Kidney epithelial cell (primary cell): Measurements from ENCODE around the gene METTL27. TPM values are rescaled to one million over a fixed set of nuclear protein-coding genes. Genes with fewer than 3 reads are reported as not detected.
"Not testable (repeated sequence)": the region's sequence is repeated elsewhere in the genome, so short reads cannot be mapped to it uniquely, and the experiment has no call there.

Source experiments
- DNase-seq: peaks from one replicate; pipeline ENCODE4 v3.0.0-alpha.2; 2010; ENCODE audit warnings: low read depth
- H3K27me3 ChIP-seq: 2 replicates; pipeline ENCODE4 v1.6.0; 2011; ENCODE audit warnings: low read length; ENCODE audit not compliant: control insufficient read depth, insufficient read depth
- H3K36me3 ChIP-seq: 2 replicates; pipeline ENCODE4 v1.5.1; 2011; ENCODE audit warnings: low read length; ENCODE audit not compliant: control insufficient read depth, insufficient read depth
- H3K4me3 ChIP-seq: 2 replicates; pipeline ENCODE4 v1.5.1; 2011; ENCODE audit warnings: low read depth, mild to moderate bottlenecking, control low read depth, low read length
- total RNA-seq: library from RNA; depleted of rRNA; stranded (reverse); fragments of >200 nt; gene quantifications from 2 replicates; pipeline ENCODE4 v1.2.3, GENCODE V29; 2015
- TF ChIP-seq, protein P1 (sequence below): IDR thresholded peaks from 2 replicates; pipeline ENCODE4 v1.5.1; 2011; ENCODE audit warnings: mild to moderate bottlenecking, moderate library complexity, low read length, control low read depth, inconsistent platforms; ENCODE audit not compliant: insufficient read depth, poor library complexity, severe bottlenecking

METTL27 gene
- total RNA-seq, 1 donor from 2014 or later: 1.5 TPM

- H3K27me3 ChIP-seq: no peaks in the 10 kb centered on the region
- H3K36me3 ChIP-seq: peaks cover 1% of the 10 kb centered on the region
- H3K4me3 ChIP-seq: peak overlapping the region; percentile 61
- no peak for DNase-seq
- TF ChIP-seq, protein P1, sequence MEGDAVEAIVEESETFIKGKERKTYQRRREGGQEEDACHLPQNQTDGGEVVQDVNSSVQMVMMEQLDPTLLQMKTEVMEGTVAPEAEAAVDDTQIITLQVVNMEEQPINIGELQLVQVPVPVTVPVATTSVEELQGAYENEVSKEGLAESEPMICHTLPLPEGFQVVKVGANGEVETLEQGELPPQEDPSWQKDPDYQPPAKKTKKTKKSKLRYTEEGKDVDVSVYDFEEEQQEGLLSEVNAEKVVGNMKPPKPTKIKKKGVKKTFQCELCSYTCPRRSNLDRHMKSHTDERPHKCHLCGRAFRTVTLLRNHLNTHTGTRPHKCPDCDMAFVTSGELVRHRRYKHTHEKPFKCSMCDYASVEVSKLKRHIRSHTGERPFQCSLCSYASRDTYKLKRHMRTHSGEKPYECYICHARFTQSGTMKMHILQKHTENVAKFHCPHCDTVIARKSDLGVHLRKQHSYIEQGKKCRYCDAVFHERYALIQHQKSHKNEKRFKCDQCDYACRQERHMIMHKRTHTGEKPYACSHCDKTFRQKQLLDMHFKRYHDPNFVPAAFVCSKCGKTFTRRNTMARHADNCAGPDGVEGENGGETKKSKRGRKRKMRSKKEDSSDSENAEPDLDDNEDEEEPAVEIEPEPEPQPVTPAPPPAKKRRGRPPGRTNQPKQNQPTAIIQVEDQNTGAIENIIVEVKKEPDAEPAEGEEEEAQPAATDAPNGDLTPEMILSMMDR: no peak
Observed at GRCh38 chr7:73841689-73842066, 638 bp downstream of the METTL27 start.

DNA sequence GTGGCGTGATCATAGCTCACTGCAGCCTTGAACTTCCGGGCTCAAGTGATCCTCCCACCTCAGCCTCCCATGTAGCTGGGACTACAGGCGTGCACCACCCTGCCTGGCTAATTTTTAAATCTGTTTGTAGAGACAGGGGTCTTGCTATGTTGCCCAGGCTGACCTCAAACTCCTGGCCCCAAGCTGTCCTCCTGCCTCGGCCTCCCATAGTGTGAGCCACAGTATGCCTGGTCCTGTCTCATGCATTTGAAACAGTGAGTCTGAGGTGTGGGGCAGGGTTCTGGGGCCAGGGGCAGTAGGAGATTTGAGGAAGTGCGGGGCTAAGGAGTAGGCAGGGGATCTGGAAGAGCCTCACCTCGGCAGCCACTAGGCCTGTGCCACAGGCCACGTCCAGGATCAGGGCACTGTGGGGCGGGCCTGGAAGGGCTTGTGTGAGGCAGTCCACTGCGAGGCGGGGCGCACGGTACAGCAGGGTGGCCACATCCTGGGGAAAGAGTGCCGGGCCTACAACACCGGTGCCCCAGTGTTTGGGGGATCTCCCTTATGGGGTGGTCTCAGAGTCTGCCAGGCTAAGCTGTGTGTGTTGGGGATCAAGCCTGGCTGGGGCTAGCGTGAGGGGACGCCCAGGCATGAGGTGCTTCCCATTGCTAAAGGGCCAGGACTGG is 1.5 kb downstream of the METTL27 start:
- peaks cover 1% of the 10 kb centered on the region for H3K36me3 ChIP-seq
- no peak for DNase-seq

GRCh38 chr7:73839743-73840714 is 2.3 kb downstream of the METTL27 start:
- no peak for DNase-seq
- Histone ChIP-seq H3K4me3 (no peak overlapping the region), H3K36me3 (peaks cover 1% of the 10 kb centered on the region), H3K27me3 (no peaks in the 10 kb centered on the region)
- TF ChIP-seq, protein P1: peak; percentile 26

More for the DNA sequence above, 1.5 kb downstream of the METTL27 start:
- Histone ChIP-seq H3K27me3 (no peaks in the 10 kb centered on the region), H3K4me3 (no peak overlapping the region)
- TF ChIP-seq, protein P1: no peak

- TF ChIP-seq, protein P1: no peak
- peaks cover 1% of the 10 kb centered on the region for H3K36me3 ChIP-seq
- H3K4me3 ChIP-seq: no peak overlapping the region
- DNase-seq: no peak
- H3K27me3 ChIP-seq: no peaks in the 10 kb centered on the region
Observed at GRCh38 chr7:73839290-73839689, 3.0 kb downstream of the METTL27 start.

- DNase-seq: no peak
- TF ChIP-seq, protein P1: no peak
- H3K36me3 ChIP-seq: peaks cover 1% of the 10 kb centered on the region
- no peak overlapping the region for H3K4me3 ChIP-seq
- no peaks in the 10 kb centered on the region for H3K27me3 ChIP-seq
Observed at GRCh38 chr7:73838642-73839041, 3.7 kb downstream of the METTL27 start.

GRCh38 chr7:73837167-73837566 is 5.1 kb downstream of the METTL27 start:
- H3K27me3 ChIP-seq, DNase-seq, H3K4me3 ChIP-seq, H3K36me3 ChIP-seq: not testable (repeated sequence)
